GM21447 (cell line): Measurements from ENCODE around the gene NUDT22.

Experiments
- ATAC-seq: cut with Tn5 transposase; IDR thresholded peaks from one replicate; pipeline ENCODE4 v1.9.1; 2021; ENCODE audit not compliant: unreplicated experiment

NUDT22 gene

DNA sequence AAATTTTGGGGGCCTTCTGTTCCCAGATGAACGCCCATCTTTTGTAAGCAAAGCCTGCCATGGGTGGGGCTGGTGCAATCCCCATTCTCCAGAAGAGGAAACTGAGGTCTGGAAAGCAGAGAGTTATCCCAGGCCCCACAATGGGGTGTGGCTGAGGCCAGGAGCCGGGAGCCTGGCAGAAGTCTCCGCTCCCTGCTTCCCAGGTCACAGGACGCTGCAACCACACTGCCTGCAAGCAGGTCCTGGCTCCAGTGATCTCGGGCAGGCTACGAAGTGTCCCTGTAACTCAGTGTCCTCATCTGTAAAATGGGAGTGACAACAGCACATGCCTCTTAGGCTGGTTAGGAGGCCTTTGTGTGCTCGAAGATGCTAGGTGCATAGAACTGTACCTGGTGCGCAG lies 27.0 kb downstream of the NUDT22 start:
- ATAC-seq: no peak

GRCh38 chr11:64253481-64253880 lies 27.4 kb downstream of the NUDT22 start:
- ATAC-seq: no peak

GRCh38 chr11:64254326-64254725 lies 28.3 kb downstream of the NUDT22 start:
- no peak for ATAC-seq

DNA sequence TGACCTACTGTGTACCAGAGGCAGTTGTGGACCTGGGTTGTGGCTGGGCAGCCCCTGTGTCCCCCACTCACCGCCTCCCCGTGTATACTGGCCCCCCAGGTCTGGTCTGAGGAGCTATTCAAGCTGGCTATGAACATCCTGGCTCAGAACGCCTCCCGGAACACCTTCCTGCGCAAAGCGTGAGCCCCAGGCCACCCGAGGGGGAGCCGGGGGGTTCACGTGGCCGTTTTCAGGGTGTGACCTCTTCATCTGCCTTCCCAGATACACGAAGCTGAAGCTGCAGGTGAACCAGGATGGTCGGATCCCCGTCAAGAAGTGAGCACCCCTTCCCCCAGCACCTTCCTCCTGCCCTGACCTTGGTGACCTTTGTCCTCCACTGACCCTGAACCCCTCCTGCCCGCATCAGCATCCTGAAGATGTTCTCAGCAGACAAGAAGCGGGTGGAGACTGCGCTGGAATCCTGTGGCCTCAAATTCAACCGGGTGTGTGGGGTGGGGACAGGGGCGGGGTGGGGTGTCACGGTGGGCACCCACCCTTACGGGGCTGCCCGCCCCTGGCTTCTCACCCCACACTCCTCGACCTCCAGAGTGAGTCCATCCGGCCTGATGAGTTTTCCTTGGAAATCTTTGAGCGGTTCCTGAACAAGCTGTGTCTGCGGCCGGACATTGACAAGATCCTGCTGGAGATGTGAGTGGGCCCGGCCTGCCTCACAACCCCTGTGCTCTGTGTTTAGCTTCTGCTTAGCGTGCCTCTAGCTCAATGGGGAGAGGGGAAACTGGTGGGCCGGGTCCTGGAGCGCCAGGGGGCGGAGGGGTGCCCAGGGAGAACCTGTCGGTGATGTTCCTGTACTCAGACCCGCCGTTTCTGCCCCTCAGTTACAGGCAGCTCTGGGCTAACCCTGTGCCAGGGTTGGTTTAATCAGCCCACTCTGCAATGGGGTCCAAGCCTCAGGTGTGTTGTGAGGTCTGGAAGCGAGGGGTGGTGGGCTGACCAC lies 29.4 kb downstream of the NUDT22 start:
- no peak for ATAC-seq

- ATAC-seq: no peak
Observed at GRCh38 chr11:64256300-64256699, 30.2 kb downstream of the NUDT22 start.

GRCh38 chr11:64258356-64258755 lies 32.3 kb downstream of the NUDT22 start:
- ATAC-seq: no peak

DNA sequence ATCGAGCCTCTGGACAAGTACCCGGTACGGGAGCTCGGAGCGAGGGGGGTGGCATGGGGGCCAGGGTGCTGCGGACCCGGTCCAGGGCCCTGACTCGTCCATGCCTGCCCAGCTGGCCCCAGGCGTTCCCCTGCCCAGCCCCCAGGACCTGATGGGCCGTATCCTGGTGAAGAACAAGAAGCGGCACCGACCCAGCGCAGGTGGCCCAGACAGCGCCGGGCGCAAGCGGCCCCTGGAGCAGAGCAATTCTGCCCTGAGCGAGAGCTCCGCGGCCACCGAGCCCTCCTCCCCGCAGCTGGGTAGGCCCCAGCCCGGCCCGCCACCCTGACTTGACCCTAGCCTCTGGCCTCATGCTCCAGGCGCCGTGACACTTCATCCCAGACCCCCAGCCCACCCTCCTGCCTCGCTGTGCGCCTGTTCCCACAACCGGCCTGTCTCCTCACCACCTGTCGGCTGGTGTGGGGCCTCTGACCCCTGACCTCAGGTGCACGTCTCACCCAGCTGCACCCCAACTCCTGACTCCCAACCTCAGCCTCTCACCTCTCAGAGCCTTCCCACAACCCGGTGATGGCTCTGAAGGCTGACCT lies 33.0 kb downstream of the NUDT22 start:
- ATAC-seq: no peak

DNA sequence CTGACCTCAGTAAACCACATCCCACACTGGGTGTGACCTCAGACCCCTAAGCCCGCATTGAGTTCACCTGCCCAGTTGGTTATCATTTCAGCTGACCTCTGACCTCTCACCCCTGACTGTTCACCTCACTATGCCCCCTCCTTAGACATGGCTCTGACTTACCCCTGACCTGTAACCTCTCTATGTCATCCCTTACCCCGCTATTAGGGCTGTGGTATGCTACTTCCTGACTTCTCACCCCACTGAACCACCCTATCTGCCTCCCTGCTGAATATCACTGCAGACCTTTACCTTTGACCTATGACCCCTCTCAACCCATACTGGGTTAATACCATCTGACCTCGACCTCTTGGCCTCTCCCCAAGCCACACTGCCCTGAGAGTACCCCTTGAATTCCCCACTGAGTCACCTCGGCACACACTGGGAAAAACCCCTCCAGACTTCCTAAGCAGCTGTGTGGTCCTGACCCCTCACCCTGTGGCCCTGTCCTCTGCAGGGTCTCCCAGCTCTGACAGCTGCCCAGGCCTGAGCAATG lies 33.5 kb downstream of the NUDT22 start:
- no peak for ATAC-seq

GRCh38 chr11:64260147-64260708 lies 34.2 kb downstream of the NUDT22 start:
- no peak for ATAC-seq

DNA sequence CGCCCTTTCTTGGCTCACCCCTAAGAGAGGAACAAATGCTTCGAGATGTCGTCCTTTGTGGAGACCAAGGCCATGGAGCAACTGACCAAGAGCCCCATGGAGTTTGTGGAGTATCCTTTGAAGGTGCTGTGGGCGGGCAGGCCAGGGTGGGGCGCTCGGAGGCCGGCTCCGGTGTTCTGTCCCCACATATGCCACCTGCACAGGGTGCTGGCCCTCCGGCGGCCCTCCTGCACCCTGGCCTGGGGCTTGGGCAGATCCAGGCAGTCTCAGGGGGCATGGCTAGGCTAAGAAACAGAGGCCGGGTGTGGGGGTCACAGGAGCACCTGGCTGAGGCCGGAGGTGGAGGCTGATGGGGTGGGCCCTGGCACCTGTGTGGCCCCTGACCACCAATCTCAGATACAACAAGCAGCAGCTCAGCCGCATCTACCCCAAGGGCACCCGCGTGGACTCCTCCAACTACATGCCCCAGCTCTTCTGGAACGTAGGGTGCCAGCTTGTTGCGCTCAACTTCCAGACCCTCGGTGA lies 35.5 kb downstream of the NUDT22 start:
- no peak for ATAC-seq

DNA sequence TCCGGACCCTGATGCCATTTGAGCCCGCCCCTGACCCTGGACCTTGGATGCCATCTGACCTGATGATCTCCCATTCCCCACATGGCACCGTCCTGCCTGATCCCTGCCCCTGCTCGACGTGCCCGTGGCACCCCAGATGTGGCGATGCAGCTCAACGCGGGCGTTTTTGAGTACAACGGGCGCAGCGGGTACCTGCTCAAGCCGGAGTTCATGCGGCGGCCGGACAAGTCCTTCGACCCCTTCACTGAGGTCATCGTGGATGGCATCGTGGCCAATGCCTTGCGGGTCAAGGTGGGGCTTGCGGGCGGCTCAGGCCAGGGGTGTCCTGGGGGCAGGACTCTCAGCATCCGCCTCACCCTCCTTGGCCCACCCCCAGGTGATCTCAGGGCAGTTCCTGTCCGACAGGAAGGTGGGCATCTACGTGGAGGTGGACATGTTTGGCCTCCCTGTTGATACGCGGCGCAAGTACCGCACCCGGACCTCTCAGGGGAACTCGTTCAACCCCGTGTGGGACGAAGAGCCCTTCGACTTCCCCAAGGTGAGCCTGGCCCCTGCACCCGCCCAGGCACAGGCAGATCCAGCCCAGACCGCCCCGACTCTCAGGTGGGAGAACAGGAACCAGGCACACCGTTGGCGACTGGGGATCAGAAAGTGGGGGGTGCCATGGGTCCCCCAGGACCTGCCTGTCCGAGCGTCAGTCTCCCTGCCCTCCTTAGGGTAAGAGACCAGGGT lies 36.4 kb downstream of the NUDT22 start:
- no peak for ATAC-seq

DNA sequence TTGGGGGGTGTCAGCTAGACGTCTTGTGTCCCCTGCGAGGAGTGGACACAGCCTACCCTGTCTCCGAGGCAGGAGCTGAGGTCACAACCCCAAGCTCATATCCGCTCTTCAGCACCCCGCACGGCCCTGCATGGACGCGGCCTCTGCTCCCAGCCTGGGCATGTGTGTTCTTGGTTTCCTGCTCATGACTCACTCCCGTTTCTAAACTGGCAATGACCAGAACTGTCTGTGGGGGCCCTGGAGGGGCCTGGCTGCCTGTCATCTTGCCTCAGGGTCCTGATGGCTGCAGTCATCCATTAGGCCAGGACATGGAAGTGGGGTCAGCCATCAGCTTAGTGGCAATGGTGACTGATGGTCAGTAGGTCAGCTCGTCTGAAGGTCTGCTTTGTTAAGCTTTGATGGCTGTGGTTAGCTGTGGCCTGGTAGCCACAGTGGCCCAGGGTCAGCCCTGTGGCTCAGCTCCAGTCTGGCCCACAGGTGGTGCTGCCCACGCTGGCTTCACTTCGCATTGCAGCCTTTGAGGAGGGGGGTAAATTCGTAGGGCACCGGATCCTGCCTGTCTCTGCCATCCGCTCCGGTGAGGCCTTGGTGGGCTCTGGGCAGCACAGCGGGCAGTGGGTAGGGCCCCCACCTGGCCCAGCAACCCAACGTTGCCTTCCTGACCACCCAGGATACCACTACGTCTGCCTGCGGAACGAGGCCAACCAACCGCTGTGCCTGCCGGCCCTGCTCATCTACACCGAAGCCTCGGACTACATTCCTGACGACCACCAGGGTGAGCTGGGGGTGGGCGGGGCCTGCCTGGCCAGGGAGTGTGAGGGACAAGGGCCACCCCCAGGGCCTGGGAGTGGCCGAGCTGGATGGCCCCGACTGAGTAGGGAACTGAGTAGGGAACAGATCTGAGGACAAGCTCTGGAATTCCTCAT lies 37.2 kb downstream of the NUDT22 start:
- ATAC-seq: no peak

DNA sequence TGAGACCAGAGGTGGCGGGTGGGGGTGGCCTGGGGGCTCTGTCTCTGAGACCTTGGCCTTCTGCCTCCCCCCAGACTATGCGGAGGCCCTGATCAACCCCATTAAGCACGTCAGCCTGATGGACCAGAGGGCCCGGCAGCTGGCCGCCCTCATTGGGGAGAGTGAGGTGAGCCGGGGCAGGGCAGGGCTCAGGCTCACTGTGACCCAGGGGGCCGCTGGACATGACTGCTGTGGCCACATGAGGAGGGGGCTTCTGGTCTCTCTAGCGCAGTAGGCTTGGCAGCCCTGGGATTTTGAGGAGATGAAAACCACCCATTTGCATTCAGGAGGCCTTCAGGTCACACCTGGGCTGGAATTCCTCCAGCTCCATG lies 37.9 kb downstream of the NUDT22 start:
- ATAC-seq: no peak

- no peak for ATAC-seq
Observed at GRCh38 chr11:64264371-64264852, 38.3 kb downstream of the NUDT22 start.

DNA sequence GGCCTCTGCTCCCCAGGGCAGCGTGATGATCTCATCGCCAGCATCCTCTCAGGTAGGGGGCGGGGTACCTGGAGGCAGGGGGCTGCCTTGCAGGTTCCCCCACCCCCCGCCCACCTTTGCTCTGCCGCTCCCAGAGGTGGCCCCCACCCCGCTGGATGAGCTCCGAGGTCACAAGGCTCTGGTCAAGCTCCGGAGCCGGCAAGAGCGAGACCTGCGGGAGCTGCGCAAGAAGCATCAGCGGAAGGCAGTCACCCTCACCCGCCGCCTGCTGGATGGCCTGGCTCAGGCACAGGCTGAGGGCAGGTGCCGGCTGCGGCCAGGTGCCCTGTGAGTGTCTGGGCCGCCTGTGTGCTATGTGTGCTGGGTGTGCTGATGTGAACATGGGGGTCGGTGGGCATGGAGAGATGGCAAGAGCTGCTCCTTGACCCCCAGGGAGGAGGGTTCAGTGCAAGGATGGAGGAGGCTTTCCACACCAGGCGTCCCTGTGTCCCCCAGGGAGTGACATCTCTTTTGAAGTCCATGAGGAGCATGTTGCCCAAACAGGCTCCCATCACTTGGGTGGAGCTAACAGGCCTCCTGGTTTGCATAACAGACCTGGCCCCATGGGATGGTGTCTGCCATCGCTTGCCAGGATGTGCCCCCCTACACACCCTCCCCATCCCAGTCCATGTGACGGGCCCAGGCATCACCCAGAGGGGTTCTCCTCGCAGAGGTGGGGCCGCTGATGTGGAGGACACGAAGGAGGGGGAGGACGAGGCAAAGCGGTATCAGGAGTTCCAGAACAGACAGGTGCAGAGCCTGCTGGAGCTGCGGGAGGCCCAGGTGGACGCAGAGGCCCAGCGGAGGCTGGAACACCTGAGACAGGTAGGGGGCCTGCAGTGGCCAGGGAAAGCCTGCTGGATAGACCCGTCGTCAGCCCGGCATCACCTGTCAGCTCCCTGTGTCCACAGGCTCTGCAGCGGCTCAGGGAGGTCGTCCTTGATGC lies 39.4 kb downstream of the NUDT22 start:
- ATAC-seq: no peak

DNA sequence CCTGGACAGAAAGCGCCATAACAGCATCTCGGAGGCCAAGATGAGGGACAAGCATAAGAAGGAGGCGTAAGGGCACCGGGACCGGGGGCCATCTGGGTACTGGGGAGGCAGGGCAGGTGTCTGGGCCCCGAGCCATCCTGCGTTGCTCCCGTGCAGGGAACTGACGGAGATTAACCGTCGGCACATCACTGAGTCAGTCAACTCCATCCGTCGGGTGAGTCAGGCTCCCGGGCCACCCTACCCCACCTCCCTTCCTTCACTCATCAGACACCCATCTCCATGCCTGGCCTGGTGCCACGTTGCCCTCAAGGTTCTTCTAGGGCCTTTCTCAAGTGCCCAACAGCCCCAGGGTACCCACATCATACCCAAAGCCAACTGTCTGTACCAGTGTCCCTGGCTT lies 40.3 kb downstream of the NUDT22 start:
- no peak for ATAC-seq

DNA sequence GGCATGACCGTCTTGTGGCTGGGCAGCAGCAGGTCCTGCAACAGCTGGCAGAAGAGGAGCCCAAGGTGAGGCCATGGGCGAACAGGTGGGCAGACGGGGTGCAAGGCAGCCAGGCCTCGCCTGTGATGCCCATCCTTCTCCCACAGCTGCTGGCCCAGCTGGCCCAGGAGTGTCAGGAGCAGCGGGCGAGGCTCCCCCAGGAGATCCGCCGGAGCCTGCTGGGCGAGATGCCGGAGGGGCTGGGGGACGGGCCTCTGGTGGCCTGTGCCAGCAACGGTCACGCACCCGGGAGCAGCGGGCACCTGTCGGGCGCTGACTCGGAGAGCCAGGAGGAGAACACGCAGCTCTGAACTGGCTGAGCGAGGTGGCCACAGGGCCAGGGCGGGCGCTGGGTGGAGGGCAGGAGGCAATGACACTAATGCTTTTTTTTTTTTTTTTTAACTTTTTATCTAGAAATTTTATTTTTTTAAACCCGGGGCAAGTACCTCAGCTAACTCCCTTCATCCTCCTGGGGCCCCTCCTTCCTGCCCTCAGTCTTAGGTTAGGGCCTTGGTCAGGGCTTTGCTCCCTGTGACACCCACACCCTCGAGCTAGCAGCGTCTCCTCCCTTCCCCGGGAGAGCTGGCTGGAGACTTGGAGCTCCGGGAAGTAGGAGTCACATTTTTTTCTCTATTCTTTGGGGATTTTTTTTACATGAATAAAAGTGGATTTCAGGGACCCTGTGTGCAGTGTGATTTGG lies 41.3 kb downstream of the NUDT22 start:
- no peak for ATAC-seq
